C4-2B (cell line): Measurements from ENCODE around the gene PPP2R2C.

ENCODE experiments used
- ZFX ChIP-seq: fragments of 450-650 bp; IDR thresholded peaks from 2 replicates; pipeline ENCODE4 v1.6.1; 2017
- TF ChIP-seq, protein P1 (sequence below): fragments of 450-650 bp; conservative IDR thresholded peaks from 2 replicates; pipeline ENCODE4 v1.5.1; 2017; ENCODE audit warnings: mild to moderate bottlenecking

DNA sequence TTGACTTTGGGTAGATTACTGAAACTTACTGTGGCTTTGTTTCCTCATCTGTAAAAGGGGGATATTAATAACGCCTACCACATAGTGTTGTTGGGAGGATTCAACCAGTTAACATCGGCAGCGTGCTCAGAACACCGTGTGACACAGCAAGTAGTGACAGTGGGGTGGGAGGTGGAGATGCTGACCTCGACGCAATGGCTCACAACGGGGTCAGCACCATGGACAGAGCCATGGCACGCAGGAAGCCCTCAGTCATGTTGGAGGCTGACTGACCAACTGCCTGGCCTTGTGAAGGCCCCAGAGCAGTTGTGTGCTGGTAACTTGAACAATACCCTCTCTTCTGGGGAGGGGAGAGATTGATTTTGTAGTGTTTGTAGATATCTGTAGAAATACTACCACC lies 109.5 kb downstream of the PPP2R2C start:
- TF ChIP-seq, protein P1, sequence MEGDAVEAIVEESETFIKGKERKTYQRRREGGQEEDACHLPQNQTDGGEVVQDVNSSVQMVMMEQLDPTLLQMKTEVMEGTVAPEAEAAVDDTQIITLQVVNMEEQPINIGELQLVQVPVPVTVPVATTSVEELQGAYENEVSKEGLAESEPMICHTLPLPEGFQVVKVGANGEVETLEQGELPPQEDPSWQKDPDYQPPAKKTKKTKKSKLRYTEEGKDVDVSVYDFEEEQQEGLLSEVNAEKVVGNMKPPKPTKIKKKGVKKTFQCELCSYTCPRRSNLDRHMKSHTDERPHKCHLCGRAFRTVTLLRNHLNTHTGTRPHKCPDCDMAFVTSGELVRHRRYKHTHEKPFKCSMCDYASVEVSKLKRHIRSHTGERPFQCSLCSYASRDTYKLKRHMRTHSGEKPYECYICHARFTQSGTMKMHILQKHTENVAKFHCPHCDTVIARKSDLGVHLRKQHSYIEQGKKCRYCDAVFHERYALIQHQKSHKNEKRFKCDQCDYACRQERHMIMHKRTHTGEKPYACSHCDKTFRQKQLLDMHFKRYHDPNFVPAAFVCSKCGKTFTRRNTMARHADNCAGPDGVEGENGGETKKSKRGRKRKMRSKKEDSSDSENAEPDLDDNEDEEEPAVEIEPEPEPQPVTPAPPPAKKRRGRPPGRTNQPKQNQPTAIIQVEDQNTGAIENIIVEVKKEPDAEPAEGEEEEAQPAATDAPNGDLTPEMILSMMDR = no peak
- no peak for TF ChIP-seq ZFX
